Measurements from ENCODE around the gene C2orf76.
A peak's percentile ranks its signal among the peaks of the same experiment; 100 is the strongest.

DNA sequence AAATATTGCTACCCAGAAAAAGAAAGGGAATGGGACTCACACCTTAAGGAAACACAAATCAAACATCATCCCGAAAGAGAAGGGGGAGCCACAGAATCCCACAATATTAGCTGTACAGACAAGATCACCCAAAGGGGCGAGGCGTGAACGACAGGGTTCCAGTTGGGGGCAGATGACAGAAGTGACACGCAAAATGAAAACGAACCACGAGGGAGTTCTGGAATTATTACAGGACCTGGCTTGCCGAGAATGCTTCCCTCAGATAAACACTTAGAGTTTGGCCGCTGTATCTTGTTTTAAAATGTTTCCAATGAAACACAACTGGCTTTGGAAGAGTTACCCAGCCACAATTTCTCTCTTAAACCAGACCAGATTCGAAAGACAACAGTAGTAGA, 60.4 kb downstream of the C2orf76 start:
- TF ChIP-seq POLR2AphosphoS5 (IDR thresholded peaks at IDR 0.05) (peak; percentile 10), POLR2A (IDR thresholded peaks at IDR 0.05) (no peak)
- TF ChIP-seq, protein P1, sequence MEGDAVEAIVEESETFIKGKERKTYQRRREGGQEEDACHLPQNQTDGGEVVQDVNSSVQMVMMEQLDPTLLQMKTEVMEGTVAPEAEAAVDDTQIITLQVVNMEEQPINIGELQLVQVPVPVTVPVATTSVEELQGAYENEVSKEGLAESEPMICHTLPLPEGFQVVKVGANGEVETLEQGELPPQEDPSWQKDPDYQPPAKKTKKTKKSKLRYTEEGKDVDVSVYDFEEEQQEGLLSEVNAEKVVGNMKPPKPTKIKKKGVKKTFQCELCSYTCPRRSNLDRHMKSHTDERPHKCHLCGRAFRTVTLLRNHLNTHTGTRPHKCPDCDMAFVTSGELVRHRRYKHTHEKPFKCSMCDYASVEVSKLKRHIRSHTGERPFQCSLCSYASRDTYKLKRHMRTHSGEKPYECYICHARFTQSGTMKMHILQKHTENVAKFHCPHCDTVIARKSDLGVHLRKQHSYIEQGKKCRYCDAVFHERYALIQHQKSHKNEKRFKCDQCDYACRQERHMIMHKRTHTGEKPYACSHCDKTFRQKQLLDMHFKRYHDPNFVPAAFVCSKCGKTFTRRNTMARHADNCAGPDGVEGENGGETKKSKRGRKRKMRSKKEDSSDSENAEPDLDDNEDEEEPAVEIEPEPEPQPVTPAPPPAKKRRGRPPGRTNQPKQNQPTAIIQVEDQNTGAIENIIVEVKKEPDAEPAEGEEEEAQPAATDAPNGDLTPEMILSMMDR (IDR thresholded peaks at IDR 0.05) = no peak

All from prostate gland (tissue), 2 donors.